HG03432 (cell line): ENCODE results near the gene COL25A1.
"Not testable (repeated sequence)": the region's sequence is repeated elsewhere in the genome, so short reads cannot be mapped to it uniquely, and the experiment has no call there.

Experiments
- ATAC-seq: cut with Tn5 transposase; IDR thresholded peaks from one replicate; pipeline ENCODE4 v1.9.1; 2021; ENCODE audit warnings: mild to moderate bottlenecking, moderate library complexity; ENCODE audit not compliant: unreplicated experiment

The COL25A1 gene

GRCh38 chr4:108972613-108973283, 329.7 kb downstream of the COL25A1 start:
- no peak for ATAC-seq

GRCh38 chr4:108971473-108971872, 331.0 kb downstream of the COL25A1 start:
- no peak for ATAC-seq

- ATAC-seq, result no peak
Observed at GRCh38 chr4:108965472-108966076, 336.9 kb downstream of the COL25A1 start.

- ATAC-seq, result no peak
Observed at GRCh38 chr4:108965016-108965415, 337.4 kb downstream of the COL25A1 start.

- ATAC-seq, result no peak
Observed at GRCh38 chr4:108963910-108964309, 338.5 kb downstream of the COL25A1 start.

- no peak for ATAC-seq
Observed at GRCh38 chr4:108959491-108959890, 343.0 kb downstream of the COL25A1 start.

- ATAC-seq, result no peak
Observed at GRCh38 chr4:108954880-108955279, 347.6 kb downstream of the COL25A1 start.

GRCh38 chr4:108953941-108954340, 348.5 kb downstream of the COL25A1 start:
- no peak for ATAC-seq

- ATAC-seq, result no peak
Observed at GRCh38 chr4:108950158-108950915, 352.1 kb downstream of the COL25A1 start.

- no peak for ATAC-seq
Observed at GRCh38 chr4:108947526-108947925, 354.9 kb downstream of the COL25A1 start.

- ATAC-seq, result no peak
Observed at GRCh38 chr4:108946237-108946636, 356.2 kb downstream of the COL25A1 start.

GRCh38 chr4:108943976-108944591, 358.4 kb downstream of the COL25A1 start:
- no peak for ATAC-seq

- no peak for ATAC-seq
Observed at GRCh38 chr4:108943371-108943770, 359.1 kb downstream of the COL25A1 start.

GRCh38 chr4:108941904-108942430, 360.5 kb downstream of the COL25A1 start:
- ATAC-seq, result no peak

GRCh38 chr4:108940634-108941033, 361.8 kb downstream of the COL25A1 start:
- no peak for ATAC-seq

- no peak for ATAC-seq
Observed at GRCh38 chr4:108940149-108940548, 362.3 kb downstream of the COL25A1 start.

GRCh38 chr4:108937066-108937465, 365.4 kb downstream of the COL25A1 start:
- no peak for ATAC-seq

GRCh38 chr4:108933925-108934324, 368.5 kb downstream of the COL25A1 start:
- ATAC-seq, result not testable (repeated sequence)

- ATAC-seq, result no peak
Observed at GRCh38 chr4:108933046-108933445, 369.4 kb downstream of the COL25A1 start.

- no peak for ATAC-seq
Observed at GRCh38 chr4:108931926-108932325, 370.5 kb downstream of the COL25A1 start.

- ATAC-seq, result no peak
Observed at GRCh38 chr4:108930186-108930585, 372.3 kb downstream of the COL25A1 start.
